Limb (tissue), 2 donors: ENCODE measurements around the gene LRP1B.
"Not testable (repeated sequence)": the region's sequence is repeated elsewhere in the genome, so short reads cannot be mapped to it uniquely, and the experiment has no call there.

ENCODE experiments used
- DNase-seq, 2 donors: peaks; one replicate each; pipeline ENCODE4 v3.0.0-alpha.2; 2016; ENCODE audit errors: extremely low spot score in 2 of 2

The LRP1B gene

GRCh38 chr2:141899740-141900139 is 231.1 kb downstream of the LRP1B start:
- no peak for DNase-seq

GRCh38 chr2:141889788-141890187 is 241.0 kb downstream of the LRP1B start:
- DNase-seq: no peak

- DNase-seq: no peak
These were observed 241.7 kb downstream of the LRP1B start for GRCh38 chr2:141888987-141889555.

GRCh38 chr2:141887363-141887762 is 243.5 kb downstream of the LRP1B start:
- DNase-seq: no peak

- peak in 1 of 2 donors; percentile 23 for DNase-seq
These were observed 252.8 kb downstream of the LRP1B start for GRCh38 chr2:141878016-141878415.

GRCh38 chr2:141871913-141872634 is 258.7 kb downstream of the LRP1B start:
- no peak for DNase-seq

GRCh38 chr2:141869572-141869971 is 261.2 kb downstream of the LRP1B start:
- DNase-seq: no peak

GRCh38 chr2:141863964-141864363 is 266.9 kb downstream of the LRP1B start:
- DNase-seq: no peak

GRCh38 chr2:141856215-141856919 is 274.4 kb downstream of the LRP1B start:
- no peak for DNase-seq

- DNase-seq: no peak
These were observed 282.6 kb downstream of the LRP1B start for GRCh38 chr2:141848191-141848590.

- DNase-seq: no peak
These were observed 286.6 kb downstream of the LRP1B start for GRCh38 chr2:141844231-141844630.

- DNase-seq: no peak
These were observed 295.7 kb downstream of the LRP1B start for GRCh38 chr2:141835103-141835502.

GRCh38 chr2:141828761-141829160 is 302.1 kb downstream of the LRP1B start:
- DNase-seq: no peak

- no peak for DNase-seq
These were observed 306.0 kb downstream of the LRP1B start for GRCh38 chr2:141824790-141825189.

- DNase-seq: no peak
These were observed 309.9 kb downstream of the LRP1B start for GRCh38 chr2:141820893-141821292.

GRCh38 chr2:141815320-141815719 is 315.5 kb downstream of the LRP1B start:
- not testable (repeated sequence) for DNase-seq

- no peak for DNase-seq
These were observed 316.7 kb downstream of the LRP1B start for GRCh38 chr2:141814150-141814549.

GRCh38 chr2:141810148-141810547 is 320.7 kb downstream of the LRP1B start:
- no peak for DNase-seq

- no peak for DNase-seq
These were observed 324.7 kb downstream of the LRP1B start for GRCh38 chr2:141806090-141806489.

- no peak for DNase-seq
These were observed 325.5 kb downstream of the LRP1B start for GRCh38 chr2:141805302-141805701.

- no peak for DNase-seq
These were observed 334.4 kb downstream of the LRP1B start for GRCh38 chr2:141796449-141796848.

GRCh38 chr2:141791521-141791920 is 339.3 kb downstream of the LRP1B start:
- no peak for DNase-seq

GRCh38 chr2:141782574-141782973 is 348.2 kb downstream of the LRP1B start:
- DNase-seq: no peak
